Measurements from ENCODE around the gene MPC1. TPM values are rescaled to one million over a fixed set of nuclear protein-coding genes. Genes with fewer than 3 reads are reported as not detected.

The MPC1 gene
- total RNA-seq, 1 donor: 33.8 TPM

- H3K4me3 ChIP-seq (ENCODE audit: low read depth, low read length): peak overlapping the region; percentile 97
- peak; percentile 56 for DNase-seq (ENCODE audit: low read depth)
- TF ChIP-seq CTCF (IDR thresholded peaks at IDR 0.05; ENCODE audit: insufficient read depth, low read length): peak; percentile 69
These were observed 824 bp downstream of the MPC1 start for GRCh38 chr6:166381733-166382499.

DNA sequence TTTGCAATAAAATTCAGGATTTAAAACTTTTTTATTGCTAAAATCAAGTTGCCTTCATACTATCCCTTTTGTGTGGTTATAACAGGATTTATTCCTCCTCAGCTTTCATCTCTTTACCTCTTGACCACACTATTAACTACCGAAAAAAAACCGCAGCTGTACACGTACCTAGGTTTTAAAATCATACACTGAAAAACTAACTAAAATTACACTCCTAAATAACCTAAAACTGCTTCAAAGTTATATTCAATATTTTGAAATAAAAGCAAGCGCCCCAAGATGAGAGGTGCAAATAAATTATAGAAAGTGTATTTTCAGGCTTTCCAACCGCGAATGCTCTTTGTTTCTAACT is 1.4 kb downstream of the MPC1 start:
- TF ChIP-seq CTCF (IDR thresholded peaks at IDR 0.05; ENCODE audit: insufficient read depth, low read length): no peak
- no peak for DNase-seq (ENCODE audit: low read depth)
- H3K4me3 ChIP-seq (ENCODE audit: low read depth, low read length): peak overlapping the region; percentile 97

GRCh38 chr6:166379800-166380199 is 2.9 kb downstream of the MPC1 start:
- DNase-seq (ENCODE audit: low read depth): no peak
- no peak overlapping the region for H3K4me3 ChIP-seq (ENCODE audit: low read depth, low read length)
- TF ChIP-seq CTCF (IDR thresholded peaks at IDR 0.05; ENCODE audit: insufficient read depth, low read length): no peak

- TF ChIP-seq CTCF (IDR thresholded peaks at IDR 0.05; ENCODE audit: insufficient read depth, low read length): no peak
- no peak overlapping the region for H3K4me3 ChIP-seq (ENCODE audit: low read depth, low read length)
- DNase-seq (ENCODE audit: low read depth): no peak
These were observed 3.6 kb downstream of the MPC1 start for GRCh38 chr6:166379103-166379586.

DNA sequence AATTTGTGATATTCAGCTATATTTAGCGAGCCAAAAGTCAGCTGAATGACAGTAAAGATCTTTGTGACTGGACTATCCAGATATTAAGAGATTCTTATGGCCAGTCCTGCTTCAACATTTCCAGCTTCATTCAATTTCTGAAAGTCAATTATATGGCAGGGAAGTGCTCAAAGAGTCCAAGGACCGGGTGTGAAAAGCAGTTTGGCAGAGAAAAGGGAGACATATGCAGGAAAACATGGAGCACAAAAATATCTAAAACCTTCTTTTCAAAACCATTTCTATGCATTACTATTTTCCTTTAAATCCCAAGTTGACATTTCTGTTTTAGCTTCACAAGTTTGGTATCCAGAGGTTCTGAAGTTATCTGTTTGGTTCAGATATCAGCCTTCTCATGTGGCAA is 5.0 kb downstream of the MPC1 start:
- H3K4me3 ChIP-seq (ENCODE audit: low read depth, low read length): no peak overlapping the region
- TF ChIP-seq CTCF (IDR thresholded peaks at IDR 0.05; ENCODE audit: insufficient read depth, low read length): no peak

DNA sequence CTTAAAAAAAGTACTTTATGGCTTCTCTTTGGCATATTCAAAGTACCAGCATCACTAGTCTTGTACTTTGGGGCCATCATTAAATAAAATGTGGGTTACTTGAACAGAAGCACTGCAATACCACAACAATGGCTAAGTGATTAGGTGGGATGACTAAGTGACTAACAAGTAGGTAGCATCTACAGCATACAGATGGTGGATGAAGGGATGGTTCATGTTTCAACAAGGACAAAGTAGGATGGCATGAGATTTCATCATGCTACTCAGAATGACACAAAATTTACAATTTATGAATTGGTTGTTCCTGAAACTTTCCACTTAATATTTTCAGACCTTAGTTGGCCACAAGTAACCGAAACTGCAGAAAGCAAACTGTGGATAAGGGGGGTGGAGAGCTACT is 7.7 kb downstream of the MPC1 start:
- no peak for TF ChIP-seq CTCF (IDR thresholded peaks at IDR 0.05; ENCODE audit: insufficient read depth, low read length)
- DNase-seq (ENCODE audit: low read depth): peak; percentile 28
- no peak overlapping the region for H3K4me3 ChIP-seq (ENCODE audit: low read depth, low read length)

More for the DNA sequence above, 5.0 kb downstream of the MPC1 start:
- DNase-seq (ENCODE audit: low read depth): no peak

DNA sequence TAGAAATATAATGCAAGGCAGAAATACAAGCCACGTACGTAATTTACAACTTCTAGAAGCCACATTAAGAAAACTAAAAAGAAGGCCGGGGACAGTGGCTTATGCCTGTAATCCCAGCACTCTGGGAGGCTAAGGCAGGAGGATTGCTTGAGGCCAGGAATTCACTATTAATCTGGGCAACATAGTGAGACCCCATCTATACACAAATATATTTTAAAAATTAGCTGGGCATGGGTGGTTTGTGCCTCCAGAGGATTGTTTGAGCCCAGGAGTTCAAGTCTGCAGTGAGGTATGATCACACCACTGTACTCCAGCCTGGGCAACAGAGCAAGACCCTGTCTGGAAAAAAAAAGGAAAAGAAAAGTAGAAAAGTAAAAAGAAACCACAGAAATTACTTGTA is 12.3 kb downstream of the MPC1 start:
- DNase-seq (ENCODE audit: low read depth): no peak
- no peak overlapping the region for H3K4me3 ChIP-seq (ENCODE audit: low read depth, low read length)
- no peak for TF ChIP-seq CTCF (IDR thresholded peaks at IDR 0.05; ENCODE audit: insufficient read depth, low read length)
